SK-N-SH (cell line): ENCODE data around the gene SPATA19.

Source experiments
- EP300 ChIP-seq, 2 experiments: IDR thresholded peaks; 2 replicates each; pipeline versions ENCODE4 v1.4.0 to v1.6.1; 2012; ENCODE audit warnings: borderline replicate concordance in 1 of 2, low read depth in 1 of 2, low read length in 1 of 2
- JUND ChIP-seq: IDR thresholded peaks from 2 replicates; pipeline ENCODE4 v1.4.0; 2012
- RAD21 ChIP-seq: IDR thresholded peaks from 2 replicates; pipeline ENCODE4 v1.6.1; 2012; ENCODE audit warnings: mild to moderate bottlenecking, low read length
- TF ChIP-seq, protein P1 (sequence below): fragments of 200-600 bp; sonication (generic); IDR thresholded peaks from 2 replicates; pipeline ENCODE4 v1.6.1; 2017; ENCODE audit warnings: antibody characterized with exemption, mild to moderate bottlenecking, moderate library complexity

DNA sequence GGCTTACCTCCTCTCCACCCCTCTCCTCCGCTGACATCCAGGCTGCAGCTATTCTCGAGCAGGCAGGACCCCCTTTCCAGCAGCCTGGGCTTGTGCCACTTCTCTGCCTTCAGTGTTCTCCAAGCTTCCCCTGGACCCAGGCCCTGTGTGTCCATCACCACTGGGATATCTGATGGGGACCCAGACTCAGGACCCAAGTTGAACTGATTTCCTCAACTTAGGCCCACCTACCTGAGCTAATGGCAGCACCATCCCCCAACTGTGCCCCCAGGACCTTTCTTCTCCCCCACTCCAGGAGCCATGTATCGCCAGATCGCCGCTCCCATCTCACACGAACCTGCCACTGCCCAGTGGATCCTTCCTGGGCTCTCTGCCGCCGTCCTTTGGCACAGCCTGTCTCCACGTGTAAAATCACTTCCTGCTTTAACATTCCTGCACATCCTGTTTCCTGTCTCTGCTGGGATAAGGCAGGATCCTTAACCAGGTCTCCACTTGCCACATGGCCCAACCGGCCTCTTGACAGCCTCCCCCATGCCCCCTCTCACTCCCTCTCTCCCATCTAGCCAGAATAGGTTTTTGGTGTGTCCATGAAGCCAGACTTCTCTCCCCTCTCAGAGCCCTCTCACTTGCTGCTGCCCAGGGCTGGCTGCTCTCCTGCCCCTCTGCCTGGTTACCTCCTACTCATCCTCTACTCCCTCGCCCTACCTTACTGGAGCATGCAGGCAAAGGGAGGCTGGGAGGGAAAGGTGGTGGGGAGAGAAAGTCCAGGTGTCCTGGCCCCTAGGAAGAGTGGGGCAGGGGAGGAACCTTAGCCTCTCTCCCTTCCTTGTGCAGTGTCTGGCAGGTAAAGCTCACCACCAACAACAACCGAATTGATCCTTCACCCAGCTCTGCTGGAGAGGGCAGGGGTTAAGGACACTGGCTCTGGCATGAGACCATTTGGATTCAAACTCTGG, 9.4 kb downstream of the SPATA19 start:
- no peak for TF ChIP-seq RAD21
- no peak for TF ChIP-seq EP300 (IDR thresholded peaks at IDR 0.05; ENCODE audit: borderline replicate concordance in 1 of 2, low read depth in 1 of 2, low read length in 1 of 2)
- TF ChIP-seq, protein P1, sequence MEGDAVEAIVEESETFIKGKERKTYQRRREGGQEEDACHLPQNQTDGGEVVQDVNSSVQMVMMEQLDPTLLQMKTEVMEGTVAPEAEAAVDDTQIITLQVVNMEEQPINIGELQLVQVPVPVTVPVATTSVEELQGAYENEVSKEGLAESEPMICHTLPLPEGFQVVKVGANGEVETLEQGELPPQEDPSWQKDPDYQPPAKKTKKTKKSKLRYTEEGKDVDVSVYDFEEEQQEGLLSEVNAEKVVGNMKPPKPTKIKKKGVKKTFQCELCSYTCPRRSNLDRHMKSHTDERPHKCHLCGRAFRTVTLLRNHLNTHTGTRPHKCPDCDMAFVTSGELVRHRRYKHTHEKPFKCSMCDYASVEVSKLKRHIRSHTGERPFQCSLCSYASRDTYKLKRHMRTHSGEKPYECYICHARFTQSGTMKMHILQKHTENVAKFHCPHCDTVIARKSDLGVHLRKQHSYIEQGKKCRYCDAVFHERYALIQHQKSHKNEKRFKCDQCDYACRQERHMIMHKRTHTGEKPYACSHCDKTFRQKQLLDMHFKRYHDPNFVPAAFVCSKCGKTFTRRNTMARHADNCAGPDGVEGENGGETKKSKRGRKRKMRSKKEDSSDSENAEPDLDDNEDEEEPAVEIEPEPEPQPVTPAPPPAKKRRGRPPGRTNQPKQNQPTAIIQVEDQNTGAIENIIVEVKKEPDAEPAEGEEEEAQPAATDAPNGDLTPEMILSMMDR: no peak
- no peak for TF ChIP-seq JUND
